ENCODE data around the gene CREB5. TPM values are rescaled to one million over a fixed set of nuclear protein-coding genes. Genes with fewer than 3 reads are reported as not detected.

Gene CREB5
- total and polyA plus RNA-seq, 2 experiments from 2014 or later: 2.4 to 4.4 TPM

DNA sequence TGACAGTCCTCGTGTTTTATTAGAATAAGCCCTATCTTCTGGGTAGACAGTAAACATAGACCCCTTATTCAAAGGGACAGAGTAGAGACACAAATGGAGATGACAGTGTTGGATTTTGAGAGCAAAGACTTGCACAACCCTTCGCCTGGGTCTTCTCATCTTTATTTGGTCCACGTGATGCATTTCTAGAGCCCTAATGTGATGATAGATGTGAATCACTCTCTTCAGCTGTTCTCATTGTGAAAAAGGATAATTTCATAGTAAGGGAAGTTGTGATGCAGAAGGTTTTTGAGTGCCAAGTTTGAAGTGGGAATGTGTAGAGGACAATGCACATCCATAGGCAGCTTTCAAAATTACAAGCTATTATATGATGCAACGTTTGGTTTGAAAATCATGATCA lies 86.3 kb downstream of the CREB5 start:
- H3K36me3 Mint-ChIP-seq (ENCODE audit: low read depth): no peaks in the 10 kb centered on the region
- H3K27me3 ChIP-seq (ENCODE audit: insufficient read depth): no peaks in the 10 kb centered on the region
- no peaks in the 10 kb centered on the region for H4K20me1 ChIP-seq (replicated peaks; ENCODE audit: insufficient read depth)
- peaks cover 7% of the 10 kb centered on the region for H3K4me1 Mint-ChIP-seq
- H3F3A ChIP-seq (replicated peaks; ENCODE audit: low read depth): no peaks in the 10 kb centered on the region
- H3K9me2 ChIP-seq (ENCODE audit: insufficient read depth): no peaks in the 10 kb centered on the region
- H3K27me3 Mint-ChIP-seq (ENCODE audit: insufficient read depth, low read depth, poor library complexity): no peaks in the 10 kb centered on the region
- H3K4me2 ChIP-seq: no peak overlapping the region
- ATAC-seq (no peak), DNase-seq (ENCODE audit: low spot score) (no peak)
- no peaks in the 10 kb centered on the region for H3K4me1 ChIP-seq (ENCODE audit: insufficient read depth)
- H3K9me3 Mint-ChIP-seq: no peaks in the 10 kb centered on the region
- no peaks in the 10 kb centered on the region for H3K79me2 ChIP-seq (replicated peaks; ENCODE audit: insufficient read depth)
- no peak overlapping the region for H2AFZ ChIP-seq
- no peak overlapping the region for H3K27ac Mint-ChIP-seq
- H3K4me3 Mint-ChIP-seq: no peak overlapping the region
- H3K4me3 ChIP-seq: no peak overlapping the region
- no peak overlapping the region for H3K27ac ChIP-seq (ENCODE audit: low read depth)
- H3K36me3 ChIP-seq (ENCODE audit: insufficient read depth): no peaks in the 10 kb centered on the region
- TF ChIP-seq, protein P1, sequence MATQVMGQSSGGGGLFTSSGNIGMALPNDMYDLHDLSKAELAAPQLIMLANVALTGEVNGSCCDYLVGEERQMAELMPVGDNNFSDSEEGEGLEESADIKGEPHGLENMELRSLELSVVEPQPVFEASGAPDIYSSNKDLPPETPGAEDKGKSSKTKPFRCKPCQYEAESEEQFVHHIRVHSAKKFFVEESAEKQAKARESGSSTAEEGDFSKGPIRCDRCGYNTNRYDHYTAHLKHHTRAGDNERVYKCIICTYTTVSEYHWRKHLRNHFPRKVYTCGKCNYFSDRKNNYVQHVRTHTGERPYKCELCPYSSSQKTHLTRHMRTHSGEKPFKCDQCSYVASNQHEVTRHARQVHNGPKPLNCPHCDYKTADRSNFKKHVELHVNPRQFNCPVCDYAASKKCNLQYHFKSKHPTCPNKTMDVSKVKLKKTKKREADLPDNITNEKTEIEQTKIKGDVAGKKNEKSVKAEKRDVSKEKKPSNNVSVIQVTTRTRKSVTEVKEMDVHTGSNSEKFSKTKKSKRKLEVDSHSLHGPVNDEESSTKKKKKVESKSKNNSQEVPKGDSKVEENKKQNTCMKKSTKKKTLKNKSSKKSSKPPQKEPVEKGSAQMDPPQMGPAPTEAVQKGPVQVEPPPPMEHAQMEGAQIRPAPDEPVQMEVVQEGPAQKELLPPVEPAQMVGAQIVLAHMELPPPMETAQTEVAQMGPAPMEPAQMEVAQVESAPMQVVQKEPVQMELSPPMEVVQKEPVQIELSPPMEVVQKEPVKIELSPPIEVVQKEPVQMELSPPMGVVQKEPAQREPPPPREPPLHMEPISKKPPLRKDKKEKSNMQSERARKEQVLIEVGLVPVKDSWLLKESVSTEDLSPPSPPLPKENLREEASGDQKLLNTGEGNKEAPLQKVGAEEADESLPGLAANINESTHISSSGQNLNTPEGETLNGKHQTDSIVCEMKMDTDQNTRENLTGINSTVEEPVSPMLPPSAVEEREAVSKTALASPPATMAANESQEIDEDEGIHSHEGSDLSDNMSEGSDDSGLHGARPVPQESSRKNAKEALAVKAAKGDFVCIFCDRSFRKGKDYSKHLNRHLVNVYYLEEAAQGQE (IDR thresholded peaks at IDR 0.05; ENCODE audit: unreplicated experiment): no peak
- TF ChIP-seq EZH2 (IDR thresholded peaks at IDR 0.05; ENCODE audit: low read depth, unreplicated experiment) (no peak), POLR2AphosphoS5 (IDR thresholded peaks at IDR 0.05; ENCODE audit: low read depth) (no peak), ZNF331 (CRISPR knock-in tag; IDR thresholded peaks at IDR 0.05; ENCODE audit: low read depth) (no peak), NANOG (IDR thresholded peaks at IDR 0.05; ENCODE audit: borderline replicate concordance) (no peak), JUNB (IDR thresholded peaks at IDR 0.05; ENCODE audit: unreplicated experiment) (no peak), STAT1 (IDR thresholded peaks at IDR 0.05; ENCODE audit: unreplicated experiment) (no peak), ZNF114 (CRISPR knock-in tag; IDR thresholded peaks at IDR 0.05) (no peak), CREB1 (CRISPR knock-in tag; IDR thresholded peaks at IDR 0.05; ENCODE audit: low read depth) (no peak), EZH2phosphoT487 (IDR thresholded peaks at IDR 0.05; ENCODE audit: unreplicated experiment) (no peak)
- TF ChIP-seq, protein P2, sequence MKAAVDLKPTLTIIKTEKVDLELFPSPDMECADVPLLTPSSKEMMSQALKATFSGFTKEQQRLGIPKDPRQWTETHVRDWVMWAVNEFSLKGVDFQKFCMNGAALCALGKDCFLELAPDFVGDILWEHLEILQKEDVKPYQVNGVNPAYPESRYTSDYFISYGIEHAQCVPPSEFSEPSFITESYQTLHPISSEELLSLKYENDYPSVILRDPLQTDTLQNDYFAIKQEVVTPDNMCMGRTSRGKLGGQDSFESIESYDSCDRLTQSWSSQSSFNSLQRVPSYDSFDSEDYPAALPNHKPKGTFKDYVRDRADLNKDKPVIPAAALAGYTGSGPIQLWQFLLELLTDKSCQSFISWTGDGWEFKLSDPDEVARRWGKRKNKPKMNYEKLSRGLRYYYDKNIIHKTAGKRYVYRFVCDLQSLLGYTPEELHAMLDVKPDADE (IDR thresholded peaks at IDR 0.05): no peak
- TF ChIP-seq, protein P3, sequence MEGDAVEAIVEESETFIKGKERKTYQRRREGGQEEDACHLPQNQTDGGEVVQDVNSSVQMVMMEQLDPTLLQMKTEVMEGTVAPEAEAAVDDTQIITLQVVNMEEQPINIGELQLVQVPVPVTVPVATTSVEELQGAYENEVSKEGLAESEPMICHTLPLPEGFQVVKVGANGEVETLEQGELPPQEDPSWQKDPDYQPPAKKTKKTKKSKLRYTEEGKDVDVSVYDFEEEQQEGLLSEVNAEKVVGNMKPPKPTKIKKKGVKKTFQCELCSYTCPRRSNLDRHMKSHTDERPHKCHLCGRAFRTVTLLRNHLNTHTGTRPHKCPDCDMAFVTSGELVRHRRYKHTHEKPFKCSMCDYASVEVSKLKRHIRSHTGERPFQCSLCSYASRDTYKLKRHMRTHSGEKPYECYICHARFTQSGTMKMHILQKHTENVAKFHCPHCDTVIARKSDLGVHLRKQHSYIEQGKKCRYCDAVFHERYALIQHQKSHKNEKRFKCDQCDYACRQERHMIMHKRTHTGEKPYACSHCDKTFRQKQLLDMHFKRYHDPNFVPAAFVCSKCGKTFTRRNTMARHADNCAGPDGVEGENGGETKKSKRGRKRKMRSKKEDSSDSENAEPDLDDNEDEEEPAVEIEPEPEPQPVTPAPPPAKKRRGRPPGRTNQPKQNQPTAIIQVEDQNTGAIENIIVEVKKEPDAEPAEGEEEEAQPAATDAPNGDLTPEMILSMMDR (conservative IDR thresholded peaks at IDR 0.05; ENCODE audit: low read depth in 2 of 2): no peak
- TF ChIP-seq, protein P4, sequence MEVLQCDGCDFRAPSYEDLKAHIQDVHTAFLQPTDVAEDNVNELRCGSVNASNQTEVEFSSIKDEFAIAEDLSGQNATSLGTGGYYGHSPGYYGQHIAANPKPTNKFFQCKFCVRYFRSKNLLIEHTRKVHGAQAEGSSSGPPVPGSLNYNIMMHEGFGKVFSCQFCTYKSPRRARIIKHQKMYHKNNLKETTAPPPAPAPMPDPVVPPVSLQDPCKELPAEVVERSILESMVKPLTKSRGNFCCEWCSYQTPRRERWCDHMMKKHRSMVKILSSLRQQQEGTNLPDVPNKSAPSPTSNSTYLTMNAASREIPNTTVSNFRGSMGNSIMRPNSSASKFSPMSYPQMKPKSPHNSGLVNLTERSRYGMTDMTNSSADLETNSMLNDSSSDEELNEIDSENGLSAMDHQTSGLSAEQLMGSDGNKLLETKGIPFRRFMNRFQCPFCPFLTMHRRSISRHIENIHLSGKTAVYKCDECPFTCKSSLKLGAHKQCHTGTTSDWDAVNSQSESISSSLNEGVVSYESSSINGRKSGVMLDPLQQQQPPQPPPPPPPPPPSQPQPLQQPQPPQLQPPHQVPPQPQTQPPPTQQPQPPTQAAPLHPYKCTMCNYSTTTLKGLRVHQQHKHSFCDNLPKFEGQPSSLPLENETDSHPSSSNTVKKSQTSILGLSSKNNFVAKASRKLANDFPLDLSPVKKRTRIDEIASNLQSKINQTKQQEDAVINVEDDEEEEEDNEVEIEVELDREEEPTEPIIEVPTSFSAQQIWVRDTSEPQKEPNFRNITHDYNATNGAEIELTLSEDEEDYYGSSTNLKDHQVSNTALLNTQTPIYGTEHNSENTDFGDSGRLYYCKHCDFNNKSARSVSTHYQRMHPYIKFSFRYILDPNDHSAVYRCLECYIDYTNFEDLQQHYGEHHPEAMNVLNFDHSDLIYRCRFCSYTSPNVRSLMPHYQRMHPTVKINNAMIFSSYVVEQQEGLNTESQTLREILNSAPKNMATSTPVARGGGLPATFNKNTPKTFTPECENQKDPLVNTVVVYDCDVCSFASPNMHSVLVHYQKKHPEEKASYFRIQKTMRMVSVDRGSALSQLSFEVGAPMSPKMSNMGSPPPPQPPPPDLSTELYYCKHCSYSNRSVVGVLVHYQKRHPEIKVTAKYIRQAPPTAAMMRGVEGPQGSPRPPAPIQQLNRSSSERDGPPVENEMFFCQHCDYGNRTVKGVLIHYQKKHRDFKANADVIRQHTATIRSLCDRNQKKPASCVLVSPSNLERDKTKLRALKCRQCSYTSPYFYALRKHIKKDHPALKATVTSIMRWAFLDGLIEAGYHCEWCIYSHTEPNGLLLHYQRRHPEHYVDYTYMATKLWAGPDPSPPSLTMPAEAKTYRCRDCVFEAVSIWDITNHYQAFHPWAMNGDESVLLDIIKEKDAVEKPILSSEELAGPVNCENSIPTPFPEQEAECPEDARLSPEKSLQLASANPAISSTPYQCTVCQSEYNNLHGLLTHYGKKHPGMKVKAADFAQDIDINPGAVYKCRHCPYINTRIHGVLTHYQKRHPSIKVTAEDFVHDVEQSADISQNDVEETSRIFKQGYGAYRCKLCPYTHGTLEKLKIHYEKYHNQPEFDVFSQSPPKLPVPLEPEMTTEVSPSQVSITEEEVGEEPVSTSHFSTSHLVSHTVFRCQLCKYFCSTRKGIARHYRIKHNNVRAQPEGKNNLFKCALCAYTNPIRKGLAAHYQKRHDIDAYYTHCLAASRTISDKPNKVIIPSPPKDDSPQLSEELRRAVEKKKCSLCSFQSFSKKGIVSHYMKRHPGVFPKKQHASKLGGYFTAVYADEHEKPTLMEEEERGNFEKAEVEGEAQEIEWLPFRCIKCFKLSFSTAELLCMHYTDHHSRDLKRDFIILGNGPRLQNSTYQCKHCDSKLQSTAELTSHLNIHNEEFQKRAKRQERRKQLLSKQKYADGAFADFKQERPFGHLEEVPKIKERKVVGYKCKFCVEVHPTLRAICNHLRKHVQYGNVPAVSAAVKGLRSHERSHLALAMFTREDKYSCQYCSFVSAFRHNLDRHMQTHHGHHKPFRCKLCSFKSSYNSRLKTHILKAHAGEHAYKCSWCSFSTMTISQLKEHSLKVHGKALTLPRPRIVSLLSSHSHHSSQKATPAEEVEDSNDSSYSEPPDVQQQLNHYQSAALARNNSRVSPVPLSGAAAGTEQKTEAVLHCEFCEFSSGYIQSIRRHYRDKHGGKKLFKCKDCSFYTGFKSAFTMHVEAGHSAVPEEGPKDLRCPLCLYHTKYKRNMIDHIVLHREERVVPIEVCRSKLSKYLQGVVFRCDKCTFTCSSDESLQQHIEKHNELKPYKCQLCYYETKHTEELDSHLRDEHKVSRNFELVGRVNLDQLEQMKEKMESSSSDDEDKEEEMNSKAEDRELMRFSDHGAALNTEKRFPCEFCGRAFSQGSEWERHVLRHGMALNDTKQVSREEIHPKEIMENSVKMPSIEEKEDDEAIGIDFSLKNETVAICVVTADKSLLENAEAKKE (CRISPR knock-in tag; IDR thresholded peaks at IDR 0.05): no peak
